HepG2 (cell line): ENCODE measurements around the gene REPIN1. TPM values are rescaled to one million over a fixed set of nuclear protein-coding genes. Genes with fewer than 3 reads are reported as not detected.

Experiments used
- BCL6 ChIP-seq: IDR thresholded peaks from 2 replicates; pipeline ENCODE4 v1.6.1; 2016; ENCODE audit warnings: missing genetic modification reagents, missing compliant biosample characterization
- BORCS8-MEF2B ChIP-seq: sonication (generic); formaldehyde crosslinking; IDR thresholded peaks from 2 replicates; pipeline ENCODE4 v1.8.0; 2022; ENCODE audit warnings: mild to moderate bottlenecking, missing genetic modification reagents
- FOXK1 ChIP-seq: sonication (generic); formaldehyde crosslinking; IDR thresholded peaks from 2 replicates; pipeline ENCODE4 v1.4.0; 2020; ENCODE audit warnings: low read depth, missing genetic modification reagents, borderline replicate concordance
- HHEX ChIP-seq: IDR thresholded peaks from 2 replicates; pipeline ENCODE4 v1.6.1; 2016; ENCODE audit warnings: control low read depth
- MTF1 ChIP-seq: sonication (generic); formaldehyde crosslinking; IDR thresholded peaks from 2 replicates; pipeline ENCODE4 v1.5.0; 2020; ENCODE audit warnings: missing genetic modification reagents
- PAXIP1 ChIP-seq: sonication (generic); formaldehyde crosslinking; conservative IDR thresholded peaks from 2 replicates; pipeline ENCODE4 v1.4.0; 2020; ENCODE audit warnings: mild to moderate bottlenecking, missing genetic modification reagents, moderate library complexity
- POLR2A ChIP-seq, 2 experiments: IDR thresholded peaks; 2 replicates each; pipeline ENCODE4 v1.6.1; 2011; ENCODE audit warnings: low read depth in 2 of 2, low read length in 2 of 2, mild to moderate bottlenecking in 1 of 2, moderate library complexity in 1 of 2; ENCODE audit not compliant: insufficient read depth in 1 of 2
- PRDM10 ChIP-seq: sonication (generic); formaldehyde crosslinking; IDR thresholded peaks from 2 replicates; pipeline ENCODE4 v1.4.0; 2020; ENCODE audit warnings: low read depth, missing genetic modification reagents
- RFXANK ChIP-seq: IDR thresholded peaks from 2 replicates; pipeline ENCODE4 v1.6.1; 2016
- SMARCE1 ChIP-seq: fragments of 450-650 bp; IDR thresholded peaks from 2 replicates; pipeline ENCODE4 v1.6.1; 2017; ENCODE audit warnings: borderline replicate concordance
- TOPORS ChIP-seq: sonication (generic); formaldehyde crosslinking; IDR thresholded peaks from 2 replicates; pipeline ENCODE4 v1.8.0; 2023; ENCODE audit warnings: mild to moderate bottlenecking, missing genetic modification reagents
- ZNF687 ChIP-seq: sonication (generic); formaldehyde crosslinking; IDR thresholded peaks from 2 replicates; pipeline ENCODE4 v1.5.1; 2020; ENCODE audit warnings: mild to moderate bottlenecking, missing genetic modification reagents, moderate library complexity
- ZSCAN25 ChIP-seq: sonication (generic); formaldehyde crosslinking; IDR thresholded peaks from 2 replicates; pipeline ENCODE4 v1.8.0; 2022; ENCODE audit warnings: mild to moderate bottlenecking, missing genetic modification reagents
- polyA plus RNA-seq, 8 experiments: library from polyadenylated mRNA; depleted of rRNA in 3 of 8; stranded (reverse) in 7 of 8; unstranded in 1 of 8; fragments of >200 nt; fragmentation: Illumina TruSeq in 4 of 8; extraction: Trizol in 4 of 8; gene quantifications; 2 replicates each; pipeline versions ENCODE4 v1.2.1 to v1.2.3, GENCODE V29; 2011 to 2016; ENCODE audit warnings: low read depth in 4 of 8, missing spikeins in 1 of 8, mixed read lengths in 1 of 8; ENCODE audit not compliant: insufficient read depth in 1 of 8
- total RNA-seq, 5 experiments: library from RNA; depleted of rRNA; stranded (reverse); fragments of >200 nt; fragmentation: Illumina TruSeq; extraction: Trizol; gene quantifications; 2 replicates each; pipeline ENCODE4 v1.2.3, GENCODE V29; 2016; ENCODE audit warnings: low read depth in 1 of 5
- TF ChIP-seq, protein P1 (sequence below): sonication (generic); formaldehyde crosslinking; IDR thresholded peaks from 2 replicates; pipeline ENCODE4 v1.4.0; 2020; ENCODE audit warnings: missing genetic modification reagents

The REPIN1 gene
- total and polyA plus RNA-seq, 2 of the 13 experiments (the other 11 are each of a cell fraction or from before 2014, with no cell fraction given), result 69.9 to 108 TPM

- TF ChIP-seq POLR2A (IDR thresholded peaks at IDR 0.05; ENCODE audit: insufficient read depth in 1 of 2, low read depth in 2 of 2, low read length in 2 of 2), result no peak
- TF ChIP-seq MTF1 (CRISPR knock-in tag), result no peak
- TF ChIP-seq FOXK1, result peak; percentile 68; the same call in 1 of the 2 replicates
- TF ChIP-seq, protein P1, sequence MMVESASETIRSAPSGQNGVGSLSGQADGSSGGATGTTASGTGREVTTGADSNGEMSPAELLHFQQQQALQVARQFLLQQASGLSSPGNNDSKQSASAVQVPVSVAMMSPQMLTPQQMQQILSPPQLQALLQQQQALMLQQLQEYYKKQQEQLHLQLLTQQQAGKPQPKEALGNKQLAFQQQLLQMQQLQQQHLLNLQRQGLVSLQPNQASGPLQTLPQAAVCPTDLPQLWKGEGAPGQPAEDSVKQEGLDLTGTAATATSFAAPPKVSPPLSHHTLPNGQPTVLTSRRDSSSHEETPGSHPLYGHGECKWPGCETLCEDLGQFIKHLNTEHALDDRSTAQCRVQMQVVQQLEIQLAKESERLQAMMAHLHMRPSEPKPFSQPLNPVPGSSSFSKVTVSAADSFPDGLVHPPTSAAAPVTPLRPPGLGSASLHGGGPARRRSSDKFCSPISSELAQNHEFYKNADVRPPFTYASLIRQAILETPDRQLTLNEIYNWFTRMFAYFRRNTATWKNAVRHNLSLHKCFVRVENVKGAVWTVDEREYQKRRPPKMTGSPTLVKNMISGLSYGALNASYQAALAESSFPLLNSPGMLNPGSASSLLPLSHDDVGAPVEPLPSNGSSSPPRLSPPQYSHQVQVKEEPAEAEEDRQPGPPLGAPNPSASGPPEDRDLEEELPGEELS (CRISPR knock-in tag), result peak; percentile 53
- TF ChIP-seq ZNF687, result peak; percentile 54
- no peak for TF ChIP-seq SMARCE1
- TF ChIP-seq RFXANK, result no peak
- TF ChIP-seq TOPORS (CRISPR knock-in tag), result 0 out of 2 replicates have a peak, but pooled peaks have one; percentile 51
- peak; percentile 74 for TF ChIP-seq BCL6
- peak; percentile 42; the same call in 1 of the 2 replicates for TF ChIP-seq HHEX (CRISPR knock-in tag)
- peak; percentile 75 for TF ChIP-seq PAXIP1
- no peak for TF ChIP-seq BORCS8-MEF2B
- no peak for TF ChIP-seq PRDM10 (CRISPR knock-in tag)
- TF ChIP-seq ZSCAN25 (CRISPR knock-in tag), result no peak
Measured at GRCh38 chr7:150406567-150407421, 38.2 kb downstream of the REPIN1 start (continued).
